Body of pancreas (tissue), 4 donors: Measurements from ENCODE around the gene ADAM17. TPM values are rescaled to one million over a fixed set of nuclear protein-coding genes. Genes with fewer than 3 reads are reported as not detected.
A peak's percentile ranks its signal among the peaks of the same experiment; 100 is the strongest.

Experiments
- ATAC-seq: fragments of 150-250 bp; one replicate; pipeline ENCODE4 v1.9.1; 2016
- DNase-seq, 4 donors: peaks; one replicate each; pipeline ENCODE4 v3.0.0-alpha.2; 2019
- H3K27ac ChIP-seq, 4 donors: fragments of 200-600 bp; sonication (generic); 1 replicate in 3 of 4; 2 replicates in 1 of 4; pipeline versions ENCODE4 v1.5.1 to v1.6.1; 2016 to 2019; ENCODE audit warnings: mild to moderate bottlenecking in 1 of 4, mixed read lengths in 1 of 4, moderate library complexity in 1 of 4
- H3K27me3 ChIP-seq, 2 donors: fragments of 200-600 bp; sonication (generic); one replicate each; pipeline ENCODE4 v1.6.0; 2016; ENCODE audit warnings: mild to moderate bottlenecking in 1 of 2
- H3K36me3 ChIP-seq, 2 donors: fragments of 200-600 bp; sonication (generic); replicated peaks in 1 of 2; 2 replicates each; pipeline ENCODE4 v1.5.1; 2016; ENCODE audit warnings: low read depth in 2 of 2; ENCODE audit not compliant: insufficient read depth in 1 of 2
- H3K4me1 ChIP-seq: fragments of 200-600 bp; sonication (generic); one replicate; pipeline ENCODE4 v1.6.0; 2016
- H3K4me3 ChIP-seq, 2 donors: fragments of 200-600 bp; sonication (generic); 1 replicate in 1 of 2; 2 replicates in 1 of 2; pipeline ENCODE4 v1.5.1; 2016 to 2019
- H3K9me3 ChIP-seq, 3 donors: fragments of 200-600 bp; sonication (generic); 1 replicate in 2 of 3; 2 replicates in 1 of 3; pipeline ENCODE4 v1.5.1; 2016
- CTCF ChIP-seq, 7 experiments: fragments of 450-650 bp in 4 of 7; fragments of 200-600 bp in 3 of 7; sonication (generic) in 3 of 7; IDR thresholded peaks; one replicate each; pipeline ENCODE4 v1.5.1; 2016 to 2019; ENCODE audit warnings: antibody characterized with exemption in 7 of 7
- POLR2A ChIP-seq, 3 donors: fragments of 450-650 bp; IDR thresholded peaks; one replicate each; pipeline ENCODE4 v1.6.1; 2016; ENCODE audit warnings: antibody characterized with exemption in 3 of 3, mild to moderate bottlenecking in 2 of 3
- WGBS, 2 donors: methylation state at CpG; one replicate each; pipeline ENCODE4 v1.1.5; 2017; 5-methylcytosine and 5-hydroxymethylcytosine counted together
- intact Hi-C: fragments of 100-400 bp; cut with DNase I; formaldehyde crosslinking; loops from one replicate; pipeline ENCODE4 v1.15.1; 2023
- total RNA-seq, 2 donors: library from RNA; depleted of rRNA; stranded (reverse); fragments of >200 nt; gene quantifications; one replicate each; pipeline ENCODE4 v1.1.0, GENCODE V29; 2016

The ADAM17 gene
- total RNA-seq, 2 donors from 2014 or later, result 9.9 to 17.5 TPM

GRCh38 chr2:9549420-9549819 lies 6.2 kb downstream of the ADAM17 start:
- Histone ChIP-seq H3K4me1 (peaks cover 42% of the 10 kb centered on the region), H3K4me3 (no peak overlapping the region), H3K27ac (no peak overlapping the region), H3K9me3 (no peaks in the 10 kb centered on the region), H3K27me3 (no peaks in the 10 kb centered on the region), H3K36me3 (no peaks in the 10 kb centered on the region)
- ATAC-seq, result no peak
- WGBS, 2 donors, result 79 to 86% methylated on average over 9 of the region's 9 CpGs
- intact Hi-C loops, result no loop called here
- TF ChIP-seq CTCF (IDR thresholded peaks at IDR 0.05), result no peak
- no peak for TF ChIP-seq POLR2A (IDR thresholded peaks at IDR 0.05)
- no peak for DNase-seq

GRCh38 chr2:9548506-9548905 lies 7.1 kb downstream of the ADAM17 start:
- intact Hi-C loops, result no loop called here
- H3K27ac ChIP-seq, result no peak overlapping the region
- peaks cover 43% of the 10 kb centered on the region for H3K4me1 ChIP-seq
- H3K9me3 ChIP-seq, result no peaks in the 10 kb centered on the region
- DNase-seq (no peak), ATAC-seq (no peak)
- no peaks in the 10 kb centered on the region for H3K27me3 ChIP-seq
- no peaks in the 10 kb centered on the region for H3K36me3 ChIP-seq
- no peak for TF ChIP-seq CTCF (IDR thresholded peaks at IDR 0.05)
- no peak for TF ChIP-seq POLR2A (IDR thresholded peaks at IDR 0.05)
- no peak overlapping the region for H3K4me3 ChIP-seq
- WGBS, 2 donors, result 76 to 86% methylated on average over 2 of the region's 2 CpGs

- H3K27me3 ChIP-seq, result no peaks in the 10 kb centered on the region
- no peak overlapping the region for H3K27ac ChIP-seq
- DNase-seq (no peak), ATAC-seq (no peak)
- no peak overlapping the region for H3K4me3 ChIP-seq
- H3K4me1 ChIP-seq, result peaks cover 34% of the 10 kb centered on the region
- WGBS, 2 donors, result 86 to 93% methylated on average over 5 of the region's 5 CpGs
- no peaks in the 10 kb centered on the region for H3K9me3 ChIP-seq
- H3K36me3 ChIP-seq, result no peaks in the 10 kb centered on the region
- intact Hi-C loops, result no loop called here
- TF ChIP-seq POLR2A (IDR thresholded peaks at IDR 0.05) (no peak), CTCF (IDR thresholded peaks at IDR 0.05) (no peak)
These were observed 8.2 kb downstream of the ADAM17 start for GRCh38 chr2:9547262-9547991.

GRCh38 chr2:9545502-9545901 lies 10.1 kb downstream of the ADAM17 start:
- ATAC-seq (no peak), DNase-seq (no peak)
- no peaks in the 10 kb centered on the region for H3K27me3 ChIP-seq
- H3K4me3 ChIP-seq, result no peak overlapping the region
- peak overlapping the region in 2 of 4 donors; percentile 45 to 64 for H3K27ac ChIP-seq
- 51 to 64% methylated on average over 5 of the region's 5 CpGs for WGBS, 2 donors
- H3K36me3 ChIP-seq, result no peaks in the 10 kb centered on the region
- H3K9me3 ChIP-seq, result no peaks in the 10 kb centered on the region
- peaks cover 25% of the 10 kb centered on the region for H3K4me1 ChIP-seq
- intact Hi-C loops, result no loop called here
- TF ChIP-seq POLR2A (IDR thresholded peaks at IDR 0.05) (no peak), CTCF (IDR thresholded peaks at IDR 0.05) (no peak)

- Histone ChIP-seq H3K27me3 (no peaks in the 10 kb centered on the region), H3K9me3 (no peaks in the 10 kb centered on the region), H3K4me3 (no peak overlapping the region), H3K36me3 (no peaks in the 10 kb centered on the region), H3K27ac (peak overlapping the region in 1 of 4 donors; percentile 20), H3K4me1 (peaks cover 41% of the 10 kb centered on the region)
- 49 to 58% methylated on average over 1 of the region's 1 CpG for WGBS, 2 donors
- intact Hi-C loops, result no loop called here
- no peak for TF ChIP-seq CTCF (IDR thresholded peaks at IDR 0.05)
- TF ChIP-seq POLR2A (IDR thresholded peaks at IDR 0.05), result no peak
- DNase-seq, result no peak
- no peak for ATAC-seq
These were observed 12.1 kb downstream of the ADAM17 start for GRCh38 chr2:9543557-9543956.
